MM.1S (cell line): ENCODE measurements around the gene CFAP298.
A peak's percentile ranks its signal among the peaks of the same experiment; 100 is the strongest.

Experiments used
- DNase-seq: peaks from one replicate; pipeline ENCODE4 v3.0.0-alpha.2; 2015
- H2AFZ ChIP-seq: fragments of 300-600 bp; sonication (generic); 2 replicates; pipeline ENCODE4 v1.6.0; 2016; ENCODE audit warnings: antibody characterized with exemption, low read length
- H3F3A ChIP-seq: fragments of 300-600 bp; sonication (generic); 2 replicates; pipeline ENCODE4 v1.6.1; 2016; ENCODE audit warnings: mild to moderate bottlenecking, antibody characterized with exemption, low read length, moderate library complexity, mixed read lengths; ENCODE audit not compliant: insufficient read depth
- H3K27ac ChIP-seq: fragments of 300-600 bp; sonication (generic); 2 replicates; pipeline ENCODE4 v1.5.1; 2016; ENCODE audit warnings: mild to moderate bottlenecking, low read length
- H3K27me3 ChIP-seq: fragments of 300-600 bp; sonication (generic); replicated peaks from 2 replicates; pipeline ENCODE4 v1.6.0; 2016; ENCODE audit warnings: low read length; ENCODE audit not compliant: insufficient read depth
- H3K36me3 ChIP-seq: fragments of 300-600 bp; sonication (generic); replicated peaks from 2 replicates; pipeline ENCODE4 v1.6.1; 2016; ENCODE audit warnings: mild to moderate bottlenecking, low read length, mixed read lengths; ENCODE audit not compliant: insufficient read depth
- H3K4me1 ChIP-seq: fragments of 300-600 bp; sonication (generic); 2 replicates; pipeline ENCODE4 v1.6.1; 2016; ENCODE audit warnings: low read length, mixed read lengths
- H3K4me2 ChIP-seq: fragments of 300-600 bp; sonication (generic); 2 replicates; pipeline ENCODE4 v1.6.0; 2016; ENCODE audit warnings: low read depth, low read length
- H3K4me3 ChIP-seq: fragments of 300-600 bp; sonication (generic); 2 replicates; pipeline ENCODE4 v1.5.1; 2016; ENCODE audit warnings: low read length, mixed read lengths
- H3K79me2 ChIP-seq: fragments of 300-600 bp; sonication (generic); 2 replicates; pipeline ENCODE4 v1.6.1; 2016; ENCODE audit warnings: mixed run types, low read length, mixed read lengths
- H3K9ac ChIP-seq: fragments of 300-600 bp; sonication (generic); 2 replicates; pipeline ENCODE4 v1.6.1; 2016; ENCODE audit warnings: low read length, mixed read lengths
- H3K9me2 ChIP-seq: fragments of 300-600 bp; sonication (generic); replicated peaks from 2 replicates; pipeline ENCODE4 v1.6.1; 2016; ENCODE audit warnings: mild to moderate bottlenecking, low read length, mixed read lengths; ENCODE audit not compliant: insufficient read depth
- H3K9me3 ChIP-seq: fragments of 300-600 bp; sonication (generic); replicated peaks from 2 replicates; pipeline ENCODE4 v1.6.1; 2016; ENCODE audit warnings: mild to moderate bottlenecking, low read length, mixed read lengths; ENCODE audit not compliant: insufficient read depth
- H4K20me1 ChIP-seq: fragments of 300-600 bp; sonication (generic); 2 replicates; pipeline ENCODE4 v1.6.1; 2016; ENCODE audit warnings: mild to moderate bottlenecking, low read length, moderate library complexity, mixed read lengths; ENCODE audit not compliant: insufficient read depth
- EZH2 ChIP-seq: fragments of 300-600 bp; sonication (generic); optimal IDR thresholded peaks from 2 replicates; pipeline ENCODE3; 2017; ENCODE audit warnings: low read depth, mild to moderate bottlenecking, antibody characterized with exemption, low read length, mixed read lengths
- EZH2phosphoT487 ChIP-seq: fragments of 300-600 bp; sonication (generic); IDR thresholded peaks from 2 replicates; pipeline ENCODE4 v1.6.1; 2018; ENCODE audit warnings: antibody characterized with exemption, low read length
- TF ChIP-seq, protein P1 (sequence below): fragments of 300-600 bp; sonication (generic); IDR thresholded peaks from 2 replicates; pipeline ENCODE4 v1.5.1; 2016; ENCODE audit warnings: antibody characterized with exemption, low read length, mixed read lengths

Gene CFAP298

DNA sequence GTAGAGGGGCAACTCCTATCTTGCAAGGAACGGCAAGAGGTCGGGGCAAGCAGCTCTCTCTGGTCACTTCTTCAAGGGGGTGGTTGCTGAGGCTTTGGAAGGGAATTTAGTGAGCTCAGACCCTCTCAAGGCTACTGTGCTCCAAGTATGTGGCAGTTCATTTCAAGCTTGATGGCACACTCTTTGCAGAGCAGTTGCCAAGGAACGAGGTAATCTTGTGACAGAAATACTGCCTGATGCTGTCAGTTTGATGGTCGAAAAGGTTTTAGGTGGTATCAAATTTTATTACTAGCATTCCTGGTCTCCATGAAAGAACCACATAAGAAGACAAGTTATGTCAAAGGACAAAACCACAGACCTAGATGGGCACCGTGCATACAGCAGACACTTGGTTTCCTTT, 13.1 kb downstream of the CFAP298 start:
- no peak overlapping the region for H3K27ac ChIP-seq
- peaks cover 16% of the 10 kb centered on the region for H3F3A ChIP-seq
- H4K20me1 ChIP-seq = 0 out of 2 replicates have a peak, but pooled peaks cover 7% of the 10 kb centered on the region
- H3K4me1 ChIP-seq = peaks cover 4% of the 10 kb centered on the region
- TF ChIP-seq, protein P1, sequence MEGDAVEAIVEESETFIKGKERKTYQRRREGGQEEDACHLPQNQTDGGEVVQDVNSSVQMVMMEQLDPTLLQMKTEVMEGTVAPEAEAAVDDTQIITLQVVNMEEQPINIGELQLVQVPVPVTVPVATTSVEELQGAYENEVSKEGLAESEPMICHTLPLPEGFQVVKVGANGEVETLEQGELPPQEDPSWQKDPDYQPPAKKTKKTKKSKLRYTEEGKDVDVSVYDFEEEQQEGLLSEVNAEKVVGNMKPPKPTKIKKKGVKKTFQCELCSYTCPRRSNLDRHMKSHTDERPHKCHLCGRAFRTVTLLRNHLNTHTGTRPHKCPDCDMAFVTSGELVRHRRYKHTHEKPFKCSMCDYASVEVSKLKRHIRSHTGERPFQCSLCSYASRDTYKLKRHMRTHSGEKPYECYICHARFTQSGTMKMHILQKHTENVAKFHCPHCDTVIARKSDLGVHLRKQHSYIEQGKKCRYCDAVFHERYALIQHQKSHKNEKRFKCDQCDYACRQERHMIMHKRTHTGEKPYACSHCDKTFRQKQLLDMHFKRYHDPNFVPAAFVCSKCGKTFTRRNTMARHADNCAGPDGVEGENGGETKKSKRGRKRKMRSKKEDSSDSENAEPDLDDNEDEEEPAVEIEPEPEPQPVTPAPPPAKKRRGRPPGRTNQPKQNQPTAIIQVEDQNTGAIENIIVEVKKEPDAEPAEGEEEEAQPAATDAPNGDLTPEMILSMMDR = no peak
- no peak for TF ChIP-seq EZH2
- TF ChIP-seq EZH2phosphoT487 = no peak
- H3K9me3 ChIP-seq = no peaks in the 10 kb centered on the region
- no peak overlapping the region for H3K4me2 ChIP-seq
- peaks cover 10% of the 10 kb centered on the region; the same call in 1 of the 2 replicates for H3K27me3 ChIP-seq
- no peak overlapping the region for H2AFZ ChIP-seq
- no peak for DNase-seq
- H3K9ac ChIP-seq = no peak overlapping the region
- H3K4me3 ChIP-seq = no peak overlapping the region
- H3K79me2 ChIP-seq = no peaks in the 10 kb centered on the region
- H3K36me3 ChIP-seq = peaks cover 13% of the 10 kb centered on the region; the same call in 1 of the 2 replicates
- H3K9me2 ChIP-seq = no peaks in the 10 kb centered on the region

DNA sequence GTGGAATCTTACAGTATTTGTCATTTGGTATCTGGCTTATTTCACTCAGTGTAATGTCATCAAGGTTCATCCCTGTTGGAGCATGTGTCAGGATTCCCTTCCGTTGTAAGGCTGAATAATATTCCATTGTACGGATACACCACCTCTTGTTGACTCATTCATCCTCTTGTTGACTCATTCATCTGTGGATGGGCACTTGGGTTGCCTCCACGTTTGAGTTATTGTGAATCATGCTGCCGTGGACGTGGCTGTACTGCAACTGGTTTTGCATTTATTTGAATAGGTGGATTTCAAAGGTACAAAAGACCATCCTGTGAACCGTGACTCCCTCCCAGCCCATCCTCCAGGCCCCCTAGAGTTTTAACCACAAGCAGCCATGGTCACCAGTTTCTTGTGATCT, 15.0 kb downstream of the CFAP298 start:
- no peak overlapping the region for H3K4me3 ChIP-seq
- H2AFZ ChIP-seq = no peak overlapping the region
- no peak overlapping the region for H3K27ac ChIP-seq
- H4K20me1 ChIP-seq = 0 out of 2 replicates have a peak, but pooled peaks cover 7% of the 10 kb centered on the region
- peaks cover 2% of the 10 kb centered on the region; the same call in 1 of the 2 replicates for H3K36me3 ChIP-seq
- H3K9me3 ChIP-seq = no peaks in the 10 kb centered on the region
- H3K27me3 ChIP-seq = peaks cover 10% of the 10 kb centered on the region; the same call in 1 of the 2 replicates
- peaks cover 4% of the 10 kb centered on the region for H3K4me1 ChIP-seq
- H3K9me2 ChIP-seq = no peaks in the 10 kb centered on the region
- no peak overlapping the region for H3K4me2 ChIP-seq
- DNase-seq = no peak
- H3F3A ChIP-seq = peaks cover 14% of the 10 kb centered on the region
- H3K79me2 ChIP-seq = no peaks in the 10 kb centered on the region
- TF ChIP-seq, protein P1 = no peak
- TF ChIP-seq EZH2phosphoT487 (no peak), EZH2 (no peak)
- H3K9ac ChIP-seq = no peak overlapping the region

DNA sequence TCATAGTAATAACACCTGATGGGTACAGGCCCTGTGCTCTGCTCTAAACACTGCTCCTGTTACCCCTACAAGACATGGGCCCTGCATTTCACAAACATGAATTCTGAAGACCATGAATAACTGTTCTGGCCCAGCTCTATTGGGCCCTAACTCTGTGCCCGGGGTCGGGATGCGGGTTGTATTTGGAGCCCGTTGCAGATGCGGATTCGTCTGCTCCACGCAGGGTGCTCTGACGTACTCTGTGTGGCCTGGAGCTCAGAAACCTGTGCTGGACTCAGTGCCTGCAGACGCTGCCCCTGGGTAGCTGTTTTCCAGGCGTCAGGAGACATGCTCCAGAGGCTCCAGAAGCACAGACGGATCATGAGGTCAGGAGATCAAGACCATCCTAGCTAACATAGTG, 16.7 kb downstream of the CFAP298 start:
- H3K27ac ChIP-seq = no peak overlapping the region
- TF ChIP-seq EZH2phosphoT487 = no peak
- no peak for TF ChIP-seq EZH2
- TF ChIP-seq, protein P1 = no peak
- H3K27me3 ChIP-seq = peaks cover 10% of the 10 kb centered on the region; the same call in 1 of the 2 replicates
- 0 out of 2 replicates have a peak, but pooled peaks cover 2% of the 10 kb centered on the region for H4K20me1 ChIP-seq
- H3K4me2 ChIP-seq = peak overlapping the region; percentile 64; the same call in 1 of the 2 replicates
- no peaks in the 10 kb centered on the region for H3K9me2 ChIP-seq
- peak overlapping the region; percentile 28; the same call in 1 of the 2 replicates for H3K4me3 ChIP-seq
- no peak overlapping the region for H3K9ac ChIP-seq
- no peak for DNase-seq
- peaks cover 4% of the 10 kb centered on the region for H3K4me1 ChIP-seq
- H3K79me2 ChIP-seq = no peaks in the 10 kb centered on the region
- H3F3A ChIP-seq = peaks cover 6% of the 10 kb centered on the region
- H3K36me3 ChIP-seq = no peaks in the 10 kb centered on the region; the same call in 1 of the 2 replicates
- no peak overlapping the region for H2AFZ ChIP-seq
- H3K9me3 ChIP-seq = no peaks in the 10 kb centered on the region
